Activated T-cell treated with anti-CD3 and anti-CD28 coated beads, Interleukin-2, amount 50 U/mL, for 72 hours (primary cell): Measurements from ENCODE around the gene UQCRC2. TPM values are rescaled to one million over a fixed set of nuclear protein-coding genes. Genes with fewer than 3 reads are reported as not detected.
"Not testable (repeated sequence)": the region's sequence is repeated elsewhere in the genome, so short reads cannot be mapped to it uniquely, and the experiment has no call there.

Experiments
- ATAC-seq, 2 donors: fragments of 150-1000 bp; cut with Tn5 transposase; replicated peaks in 1 of 2; 2 replicates each; pipeline ENCODE4 v1.10.0; 2021; ENCODE audit warnings: moderate library complexity in 2 of 2, mild to moderate bottlenecking in 1 of 2
- DNase-seq, 2 donors: peaks; one replicate each; pipeline ENCODE4 v3.0.0; 2021 to 2022; ENCODE audit warnings: mixed read lengths in 1 of 2
- H3K27ac Mint-ChIP-seq: one replicate; pipeline ENCODE4 v1.8.0; 2022; ENCODE audit warnings: mild to moderate bottlenecking, moderate library complexity, mixed read lengths
- H3K27me3 Mint-ChIP-seq: one replicate; pipeline ENCODE4 v1.8.0; 2022; ENCODE audit warnings: low read depth, mixed read lengths
- H3K36me3 Mint-ChIP-seq, 2 donors: one replicate each; pipeline ENCODE4 v1.8.0; 2022; ENCODE audit warnings: mixed read lengths in 2 of 2, mild to moderate bottlenecking in 1 of 2; ENCODE audit not compliant: insufficient read depth in 2 of 2
- H3K4me1 Mint-ChIP-seq: one replicate; pipeline ENCODE4 v1.8.0; 2022; ENCODE audit warnings: low read depth, mixed read lengths
- H3K4me3 Mint-ChIP-seq, 2 donors: one replicate each; pipeline ENCODE4 v1.8.0; 2022; ENCODE audit warnings: mild to moderate bottlenecking in 2 of 2, mixed read lengths in 2 of 2, moderate library complexity in 2 of 2
- H3K9me3 Mint-ChIP-seq, 2 donors: one replicate each; pipeline ENCODE4 v1.8.0; 2022; ENCODE audit warnings: mixed read lengths in 2 of 2
- total RNA-seq, 2 donors: library from RNA; stranded (reverse); gene quantifications; one replicate each; pipeline ENCODE4 v1.2.3, GENCODE V29; 2022

The UQCRC2 gene
- total RNA-seq, 2 donors from 2014 or later = 277 to 309 TPM

DNA sequence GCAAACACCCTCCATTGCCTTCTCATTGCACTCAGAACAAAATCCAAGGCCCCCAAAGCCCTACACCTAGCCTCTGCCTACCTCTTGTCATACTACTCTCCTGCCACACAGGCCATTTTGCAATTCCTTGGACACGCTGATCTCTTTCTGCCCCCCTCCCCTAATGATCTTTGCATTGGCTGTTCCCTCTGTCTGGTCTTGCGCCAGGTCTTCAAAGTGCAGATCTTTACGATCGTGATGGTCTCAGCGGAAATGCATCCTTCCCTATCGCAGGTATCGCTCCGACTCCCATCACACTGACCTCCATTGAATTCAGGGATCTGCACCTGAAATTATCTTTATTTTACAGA is 54.0 kb downstream of the UQCRC2 start:
- ATAC-seq (no peak), DNase-seq (no peak)
- Mint-ChIP-seq H3K4me3 (peak overlapping the region; percentile 92 to 96), H3K27me3 (no peaks in the 10 kb centered on the region), H3K9me3 (no peaks in the 10 kb centered on the region), H3K4me1 (peaks cover 46% of the 10 kb centered on the region), H3K27ac (peak overlapping the region; percentile 91), H3K36me3 (peaks cover 0 to 5% of the 10 kb centered on the region in 2 donors)

DNA sequence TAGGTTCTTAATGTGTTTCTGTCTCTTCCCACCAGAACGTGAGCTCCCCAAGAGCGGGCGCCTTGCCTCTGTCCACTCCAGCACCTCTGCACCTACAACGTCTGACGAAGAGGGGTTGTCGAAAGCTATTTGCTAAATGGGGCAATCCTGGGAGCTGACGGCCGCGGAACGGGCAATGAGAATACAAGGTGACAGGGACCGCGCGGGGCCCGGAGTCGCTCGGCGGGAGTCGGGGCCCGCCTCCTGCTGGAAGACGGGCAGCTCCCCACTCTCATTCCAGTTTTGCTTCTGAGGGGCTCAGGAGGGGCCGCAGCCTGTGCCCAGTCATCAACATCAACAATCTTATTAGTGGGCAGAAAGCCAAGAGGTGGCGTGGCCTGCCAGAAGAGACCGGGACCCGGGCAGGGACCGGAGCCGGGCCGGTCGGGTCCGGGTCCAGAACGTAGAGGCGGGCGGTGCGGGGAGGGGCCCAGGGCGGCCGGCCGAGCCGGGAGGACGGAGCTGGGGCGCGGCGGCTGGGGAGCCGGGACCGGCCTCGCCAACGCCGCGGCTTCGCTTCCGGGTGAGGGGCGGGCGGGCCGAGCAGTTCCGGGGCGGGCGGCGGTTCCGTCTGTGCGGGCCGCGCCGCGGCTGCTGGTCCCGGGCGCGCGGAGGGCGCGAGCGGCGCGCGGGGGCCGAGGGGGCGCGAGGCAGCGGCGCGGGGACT is 54.5 kb downstream of the UQCRC2 start, which contains the start of gene MOSMO:
MOSMO (plus strand) TSS at position 603 of the 706 bp plus-strand sequence. CDS start 191 bp downstream, outside the sequence.
- H3K4me3 Mint-ChIP-seq = peak within 1 kb of the TSS; percentile 94 to 96
- no peaks in the 10 kb centered on the region for H3K9me3 Mint-ChIP-seq
- peak; percentile 95 to 96 for ATAC-seq
- DNase-seq = peak; percentile 79 to 82
- H3K27me3 Mint-ChIP-seq = no peaks in the 10 kb centered on the region
- H3K4me1 Mint-ChIP-seq = peaks cover 51% of the 10 kb centered on the region
- H3K36me3 Mint-ChIP-seq = peaks cover 0 to 5% of the 10 kb centered on the region in 2 donors
- H3K27ac Mint-ChIP-seq = peak within 1 kb of the TSS; percentile 91

DNA sequence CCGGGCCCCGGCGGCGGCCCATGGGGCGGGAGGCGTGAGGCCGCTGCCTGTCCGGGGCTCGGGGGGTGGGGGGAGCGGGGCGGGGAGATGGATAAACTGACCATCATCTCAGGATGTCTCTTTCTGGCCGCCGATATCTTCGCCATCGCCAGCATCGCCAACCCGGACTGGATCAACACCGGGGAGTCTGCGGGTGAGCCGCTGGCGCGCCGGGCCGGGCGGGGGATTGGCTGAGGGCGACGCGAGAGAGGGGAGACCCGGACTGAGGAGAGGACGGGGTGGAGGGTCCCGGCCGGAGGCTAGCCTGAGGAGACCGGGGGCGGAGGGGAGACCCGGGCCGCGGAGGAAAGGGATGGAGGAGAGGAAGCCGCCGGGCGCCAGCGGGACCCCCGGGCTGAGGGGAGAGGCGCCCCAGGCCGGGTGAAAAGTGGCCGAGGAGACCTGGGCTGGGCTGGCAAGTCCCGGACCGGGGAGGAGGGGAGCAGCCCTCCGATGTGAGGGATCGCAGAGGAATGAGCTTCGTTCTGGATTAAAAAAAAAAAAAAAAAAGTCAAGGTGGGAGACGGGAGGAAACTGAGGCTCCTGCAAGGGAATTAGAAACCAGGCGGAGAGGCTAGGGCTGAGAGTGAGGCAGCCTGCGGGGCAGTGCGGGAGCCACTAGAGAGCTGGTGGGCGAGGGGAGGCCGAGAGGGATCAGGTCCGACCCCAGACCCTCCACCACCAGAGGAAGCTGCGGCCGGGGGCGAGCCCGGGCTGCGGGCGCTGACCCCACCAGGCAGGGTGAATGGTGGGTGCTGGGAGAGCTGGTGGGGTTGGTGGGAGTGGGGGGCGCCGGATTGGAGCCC is 55.3 kb downstream of the UQCRC2 start:
- H3K36me3 Mint-ChIP-seq = peaks cover 0 to 5% of the 10 kb centered on the region in 2 donors
- H3K4me3 Mint-ChIP-seq = peak overlapping the region; percentile 94
- DNase-seq (peak; percentile 41 to 43), ATAC-seq (peak; percentile 50 to 65)
- no peaks in the 10 kb centered on the region for H3K9me3 Mint-ChIP-seq
- no peaks in the 10 kb centered on the region for H3K27me3 Mint-ChIP-seq
- H3K27ac Mint-ChIP-seq = peak overlapping the region; percentile 90
- peaks cover 59% of the 10 kb centered on the region for H3K4me1 Mint-ChIP-seq

DNA sequence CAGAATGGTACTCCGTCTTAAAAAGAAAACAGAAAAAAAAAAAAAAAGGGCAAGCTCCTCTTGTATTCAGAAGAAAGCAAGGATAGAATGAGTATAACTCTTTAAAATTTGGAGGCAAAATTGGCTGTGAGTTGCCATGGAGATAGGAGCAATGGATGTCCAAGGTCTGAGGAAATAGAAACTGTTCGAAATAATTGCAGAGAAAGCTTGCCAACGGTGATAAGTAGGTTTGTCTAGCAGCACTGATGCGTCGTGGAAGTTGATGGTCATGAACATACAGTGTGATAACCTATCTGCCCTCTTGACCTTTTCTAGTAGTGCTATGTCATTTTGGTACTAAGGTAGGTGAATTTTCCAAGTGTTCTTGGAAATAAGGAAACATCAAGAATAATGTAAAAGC is 57.7 kb downstream of the UQCRC2 start:
- Mint-ChIP-seq H3K4me1 (peaks cover 75% of the 10 kb centered on the region), H3K27me3 (no peaks in the 10 kb centered on the region)

DNA sequence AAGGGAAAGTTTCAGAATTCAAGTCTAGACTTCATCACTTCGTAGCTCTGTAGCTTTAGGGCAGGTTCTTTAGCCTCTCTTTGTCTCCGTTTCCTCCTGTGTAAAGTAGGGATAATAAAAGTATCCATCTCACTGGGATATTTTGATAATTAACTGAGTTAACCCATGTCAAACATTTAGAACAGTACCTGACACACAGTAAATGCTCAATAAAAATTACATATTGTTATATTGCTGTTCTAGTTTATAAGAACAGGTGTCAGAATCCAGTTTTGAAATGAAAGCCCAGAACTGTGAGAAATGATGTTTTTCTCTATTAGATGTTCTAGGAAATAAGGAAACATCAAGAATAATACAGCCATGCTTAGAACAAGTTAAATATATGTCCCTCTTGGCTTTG is 59.1 kb downstream of the UQCRC2 start:
- DNase-seq (no peak), ATAC-seq (no peak)
- peak overlapping the region in 1 of 2 donors; percentile 45 for H3K4me3 Mint-ChIP-seq
- no peaks in the 10 kb centered on the region for H3K27me3 Mint-ChIP-seq
- H3K27ac Mint-ChIP-seq = no peak overlapping the region
- H3K36me3 Mint-ChIP-seq = peaks cover 0 to 5% of the 10 kb centered on the region in 2 donors
- no peaks in the 10 kb centered on the region for H3K9me3 Mint-ChIP-seq
- peaks cover 76% of the 10 kb centered on the region for H3K4me1 Mint-ChIP-seq

More for the DNA sequence above, 57.7 kb downstream of the UQCRC2 start:
- ATAC-seq (no peak), DNase-seq (no peak)
- no peak overlapping the region for H3K4me3 Mint-ChIP-seq
- H3K9me3 Mint-ChIP-seq = no peaks in the 10 kb centered on the region
- peaks cover 0 to 5% of the 10 kb centered on the region in 2 donors for H3K36me3 Mint-ChIP-seq
- H3K27ac Mint-ChIP-seq = peak overlapping the region; percentile 42

DNA sequence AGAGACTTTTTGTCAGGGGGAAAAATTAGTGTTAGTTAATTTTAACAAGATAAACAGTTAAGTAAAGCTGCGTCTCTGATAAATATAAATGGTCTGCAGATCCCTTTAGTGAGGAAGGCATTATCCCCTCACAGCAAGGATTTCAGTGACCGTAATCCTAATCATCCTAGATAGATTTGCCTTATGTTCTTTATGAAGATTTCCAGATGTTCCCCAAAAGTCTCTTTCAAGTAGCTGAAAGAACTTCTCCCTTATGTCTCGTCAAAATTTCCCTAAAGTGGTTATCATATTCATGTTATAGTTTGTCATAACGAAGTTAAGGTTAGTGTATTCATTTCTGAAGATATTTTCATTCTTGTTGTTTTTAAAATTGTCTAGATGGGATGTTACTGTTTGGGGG is 60.3 kb downstream of the UQCRC2 start:
- Mint-ChIP-seq H3K9me3 (no peaks in the 10 kb centered on the region), H3K27ac (peak overlapping the region; percentile 95), H3K27me3 (no peaks in the 10 kb centered on the region), H3K4me3 (peak overlapping the region; percentile 29 to 66), H3K4me1 (peaks cover 71% of the 10 kb centered on the region), H3K36me3 (peaks cover 0 to 1% of the 10 kb centered on the region in 2 donors)
- no peak for ATAC-seq
- no peak for DNase-seq

- ATAC-seq (no peak), DNase-seq (no peak)
- no peaks in the 10 kb centered on the region for H3K9me3 Mint-ChIP-seq
- H3K4me1 Mint-ChIP-seq = peaks cover 71% of the 10 kb centered on the region
- no peak overlapping the region for H3K27ac Mint-ChIP-seq
- no peaks in the 10 kb centered on the region for H3K36me3 Mint-ChIP-seq
- H3K27me3 Mint-ChIP-seq = no peaks in the 10 kb centered on the region
- H3K4me3 Mint-ChIP-seq = peak overlapping the region in 1 of 2 donors; percentile 66
Measured at GRCh38 chr16:22014271-22014873, 61.2 kb downstream of the UQCRC2 start.

GRCh38 chr16:22016927-22017326 is 63.8 kb downstream of the UQCRC2 start:
- Mint-ChIP-seq H3K4me3 (no peak overlapping the region), H3K27ac (peak overlapping the region; percentile 28), H3K36me3 (no peaks in the 10 kb centered on the region), H3K27me3 (no peaks in the 10 kb centered on the region), H3K4me1 (peaks cover 61% of the 10 kb centered on the region), H3K9me3 (no peaks in the 10 kb centered on the region)
- ATAC-seq (no peak), DNase-seq (no peak)

GRCh38 chr16:22018559-22018958 is 65.4 kb downstream of the UQCRC2 start:
- H3K36me3 Mint-ChIP-seq = no peaks in the 10 kb centered on the region
- no peaks in the 10 kb centered on the region for H3K27me3 Mint-ChIP-seq
- DNase-seq (no peak), ATAC-seq (no peak)
- H3K4me3 Mint-ChIP-seq = no peak overlapping the region
- H3K4me1 Mint-ChIP-seq = peaks cover 51% of the 10 kb centered on the region
- H3K9me3 Mint-ChIP-seq = no peaks in the 10 kb centered on the region
- no peak overlapping the region for H3K27ac Mint-ChIP-seq

DNA sequence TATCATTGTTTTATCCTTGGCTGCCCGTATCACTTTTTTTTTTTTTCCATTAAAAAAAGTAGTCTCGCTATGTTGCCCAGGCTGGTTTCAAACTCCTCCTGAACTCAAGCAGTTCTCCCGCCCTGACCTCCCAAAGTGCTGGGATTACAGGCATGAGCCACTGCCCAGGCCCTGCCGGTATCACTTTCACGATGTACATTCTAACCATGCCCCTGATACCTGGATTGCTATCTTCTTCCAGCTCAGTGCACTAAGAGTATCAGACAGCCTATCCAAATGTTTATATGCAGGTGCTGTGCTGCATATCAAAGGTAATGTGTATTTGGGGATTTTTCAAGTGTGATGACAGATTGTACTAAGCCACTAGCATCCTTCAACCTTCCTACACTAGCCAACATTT is 69.0 kb downstream of the UQCRC2 start:
- no peaks in the 10 kb centered on the region for H3K9me3 Mint-ChIP-seq
- no peak overlapping the region for H3K27ac Mint-ChIP-seq
- H3K4me3 Mint-ChIP-seq = no peak overlapping the region
- no peak for ATAC-seq
- no peaks in the 10 kb centered on the region for H3K27me3 Mint-ChIP-seq
- DNase-seq = no peak
- no peaks in the 10 kb centered on the region for H3K36me3 Mint-ChIP-seq
- H3K4me1 Mint-ChIP-seq = peaks cover 30% of the 10 kb centered on the region

- H3K27me3 Mint-ChIP-seq = no peaks in the 10 kb centered on the region
- no peak overlapping the region for H3K4me3 Mint-ChIP-seq
- DNase-seq = no peak
- peaks cover 35% of the 10 kb centered on the region for H3K4me1 Mint-ChIP-seq
- H3K36me3 Mint-ChIP-seq = no peaks in the 10 kb centered on the region
- no peaks in the 10 kb centered on the region for H3K9me3 Mint-ChIP-seq
- H3K27ac Mint-ChIP-seq = no peak overlapping the region
- ATAC-seq = no peak
Measured at GRCh38 chr16:22023505-22023904, 70.3 kb downstream of the UQCRC2 start.

GRCh38 chr16:22024785-22025184 is 71.6 kb downstream of the UQCRC2 start:
- not testable (repeated sequence) for DNase-seq, H3K9me3 Mint-ChIP-seq, H3K36me3 Mint-ChIP-seq, H3K27ac Mint-ChIP-seq, H3K27me3 Mint-ChIP-seq, ATAC-seq, H3K4me3 Mint-ChIP-seq
- peaks cover 24% of the 10 kb centered on the region for H3K4me1 Mint-ChIP-seq

DNA sequence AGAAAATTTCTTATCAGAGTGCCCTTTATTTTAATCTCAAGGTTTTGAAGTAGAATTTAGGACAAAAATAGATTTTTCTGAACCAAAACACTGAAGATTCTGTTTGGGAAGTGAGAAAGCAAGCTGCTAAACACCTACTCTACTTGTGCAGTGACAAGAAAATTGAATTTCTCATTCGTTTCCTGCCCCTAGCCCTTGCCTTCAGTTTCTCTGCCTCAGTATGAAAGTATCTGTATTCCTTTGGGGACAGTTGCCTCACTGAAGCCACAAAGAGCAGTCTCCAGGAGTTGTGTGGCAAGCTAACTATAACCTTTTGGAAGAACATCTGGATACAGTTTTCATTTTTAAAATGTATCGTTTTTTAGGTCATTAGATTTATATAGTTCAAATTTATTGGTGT is 74.5 kb downstream of the UQCRC2 start:
- Mint-ChIP-seq H3K36me3 (peaks cover 0 to 3% of the 10 kb centered on the region in 2 donors), H3K9me3 (no peaks in the 10 kb centered on the region), H3K27ac (no peak overlapping the region), H3K4me1 (peaks cover 18% of the 10 kb centered on the region), H3K27me3 (no peaks in the 10 kb centered on the region), H3K4me3 (no peak overlapping the region)
- no peak for DNase-seq
- no peak for ATAC-seq
